ENCODE results near the gene ITGAL. TPM values are rescaled to one million over a fixed set of nuclear protein-coding genes. Genes with fewer than 3 reads are reported as not detected.
A peak's percentile ranks its signal among the peaks of the same experiment; 100 is the strongest.

ITGAL gene
- total RNA-seq, 1 donor from 2014 or later, result not detected

DNA sequence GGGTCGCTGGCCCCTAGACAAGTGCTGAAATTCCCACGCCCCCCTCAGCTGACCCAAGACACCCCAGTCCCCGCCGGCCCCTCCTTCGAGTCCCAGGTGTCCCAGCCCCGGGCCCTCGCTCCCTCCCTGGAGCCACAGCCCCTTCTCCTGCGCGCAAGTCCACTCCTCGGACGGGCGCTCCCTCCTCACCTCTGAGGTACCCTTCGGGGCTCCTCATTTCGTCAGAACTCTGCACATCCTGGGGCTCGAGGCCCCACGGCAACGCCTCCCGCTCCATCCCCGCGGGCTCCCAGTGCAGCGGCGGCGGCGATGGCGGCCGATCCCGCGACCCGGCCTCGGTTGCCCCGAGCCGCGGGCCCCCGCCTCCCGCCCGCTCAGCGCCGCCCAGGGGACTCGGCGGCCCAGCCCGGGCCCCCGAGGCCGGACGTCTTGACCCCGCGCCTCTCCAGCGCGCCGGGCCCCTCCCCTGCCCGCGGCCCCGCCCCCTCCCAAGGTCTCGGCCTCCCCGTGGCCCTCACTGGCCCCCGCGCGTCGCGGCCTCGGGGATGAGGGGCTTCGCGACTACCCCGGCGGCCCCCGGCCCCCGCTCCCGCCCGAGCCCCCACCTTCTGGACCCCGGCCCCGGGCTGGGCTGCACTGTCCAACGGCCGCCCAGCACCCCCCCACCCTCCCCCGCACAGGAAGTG lies 53.7 kb downstream of the ITGAL start, which contains the start of gene ZNF768:
Gene ZNF768, minus strand, starts transcription at position 430 of the 686 bp plus-strand sequence. Its CDS starts 153 bp downstream, at position 277.
- Mint-ChIP-seq H3K4me1 (ENCODE audit: low read depth) (peaks cover 23% of the 10 kb centered on the region), H3K27me3 (ENCODE audit: low read depth) (no peaks in the 10 kb centered on the region), H3K4me3 (ENCODE audit: unreplicated experiment) (peak within 1 kb of the TSS; percentile 78), H3K36me3 (ENCODE audit: low read depth) (peaks cover 2% of the 10 kb centered on the region), H3K9me3 (ENCODE audit: low read depth) (no peaks in the 10 kb centered on the region), H3K27ac (ENCODE audit: unreplicated experiment) (peak within 1 kb of the TSS; percentile 93)
- no peak for DNase-seq (ENCODE audit: low spot score)
- TF ChIP-seq, protein P1, sequence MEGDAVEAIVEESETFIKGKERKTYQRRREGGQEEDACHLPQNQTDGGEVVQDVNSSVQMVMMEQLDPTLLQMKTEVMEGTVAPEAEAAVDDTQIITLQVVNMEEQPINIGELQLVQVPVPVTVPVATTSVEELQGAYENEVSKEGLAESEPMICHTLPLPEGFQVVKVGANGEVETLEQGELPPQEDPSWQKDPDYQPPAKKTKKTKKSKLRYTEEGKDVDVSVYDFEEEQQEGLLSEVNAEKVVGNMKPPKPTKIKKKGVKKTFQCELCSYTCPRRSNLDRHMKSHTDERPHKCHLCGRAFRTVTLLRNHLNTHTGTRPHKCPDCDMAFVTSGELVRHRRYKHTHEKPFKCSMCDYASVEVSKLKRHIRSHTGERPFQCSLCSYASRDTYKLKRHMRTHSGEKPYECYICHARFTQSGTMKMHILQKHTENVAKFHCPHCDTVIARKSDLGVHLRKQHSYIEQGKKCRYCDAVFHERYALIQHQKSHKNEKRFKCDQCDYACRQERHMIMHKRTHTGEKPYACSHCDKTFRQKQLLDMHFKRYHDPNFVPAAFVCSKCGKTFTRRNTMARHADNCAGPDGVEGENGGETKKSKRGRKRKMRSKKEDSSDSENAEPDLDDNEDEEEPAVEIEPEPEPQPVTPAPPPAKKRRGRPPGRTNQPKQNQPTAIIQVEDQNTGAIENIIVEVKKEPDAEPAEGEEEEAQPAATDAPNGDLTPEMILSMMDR (IDR thresholded peaks at IDR 0.05), result no peak

DNA sequence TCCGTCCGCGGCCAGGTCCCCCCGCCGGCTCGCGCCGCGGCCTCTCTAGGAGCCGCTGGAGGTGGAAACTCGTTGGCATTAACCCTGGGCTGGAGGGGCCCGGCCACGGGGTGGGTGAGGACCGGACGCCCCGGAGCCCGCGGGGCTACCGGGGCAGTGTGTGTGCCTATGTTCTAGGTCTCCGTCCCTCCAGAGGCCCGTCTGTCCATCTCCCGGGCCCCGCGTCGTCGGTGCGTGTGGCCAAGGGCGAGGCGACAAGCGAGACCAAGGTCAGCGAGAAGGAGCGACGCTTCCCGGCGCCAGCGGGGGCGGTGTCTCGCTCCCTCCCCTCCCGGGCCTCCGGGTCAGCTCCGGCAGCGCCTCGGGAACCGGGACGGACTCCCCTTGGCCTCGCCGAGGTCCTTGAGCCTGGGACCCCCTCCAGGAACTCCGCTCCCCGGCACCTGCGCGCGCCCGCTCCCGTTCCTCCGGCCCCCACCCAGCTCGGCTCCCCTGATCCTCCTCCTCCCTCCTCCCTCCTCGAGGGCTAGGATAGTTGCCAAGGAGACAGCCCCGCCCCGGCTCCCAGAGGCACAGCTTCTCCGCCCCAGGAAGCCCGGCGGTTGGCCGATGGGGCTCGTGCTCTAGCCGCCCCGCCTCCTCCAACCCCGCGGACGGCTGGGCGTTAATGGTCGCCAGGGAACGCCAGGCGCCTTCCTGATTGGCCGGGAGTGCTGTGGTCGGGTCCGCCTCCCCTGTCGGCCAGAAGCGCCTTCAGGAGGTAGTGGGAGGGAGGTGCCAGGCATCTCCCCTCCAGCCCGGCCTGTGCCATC lies 54.5 kb downstream of the ITGAL start:
- TF ChIP-seq, protein P1 (IDR thresholded peaks at IDR 0.05), result peak; percentile 76
- Mint-ChIP-seq H3K4me3 (ENCODE audit: unreplicated experiment) (peak overlapping the region; percentile 67), H3K9me3 (ENCODE audit: low read depth) (no peaks in the 10 kb centered on the region), H3K4me1 (ENCODE audit: low read depth) (peaks cover 23% of the 10 kb centered on the region), H3K36me3 (ENCODE audit: low read depth) (peaks cover 2% of the 10 kb centered on the region), H3K27me3 (ENCODE audit: low read depth) (no peaks in the 10 kb centered on the region), H3K27ac (ENCODE audit: unreplicated experiment) (peak overlapping the region; percentile 93)
- peak; percentile 100 for DNase-seq (ENCODE audit: low spot score)

DNA sequence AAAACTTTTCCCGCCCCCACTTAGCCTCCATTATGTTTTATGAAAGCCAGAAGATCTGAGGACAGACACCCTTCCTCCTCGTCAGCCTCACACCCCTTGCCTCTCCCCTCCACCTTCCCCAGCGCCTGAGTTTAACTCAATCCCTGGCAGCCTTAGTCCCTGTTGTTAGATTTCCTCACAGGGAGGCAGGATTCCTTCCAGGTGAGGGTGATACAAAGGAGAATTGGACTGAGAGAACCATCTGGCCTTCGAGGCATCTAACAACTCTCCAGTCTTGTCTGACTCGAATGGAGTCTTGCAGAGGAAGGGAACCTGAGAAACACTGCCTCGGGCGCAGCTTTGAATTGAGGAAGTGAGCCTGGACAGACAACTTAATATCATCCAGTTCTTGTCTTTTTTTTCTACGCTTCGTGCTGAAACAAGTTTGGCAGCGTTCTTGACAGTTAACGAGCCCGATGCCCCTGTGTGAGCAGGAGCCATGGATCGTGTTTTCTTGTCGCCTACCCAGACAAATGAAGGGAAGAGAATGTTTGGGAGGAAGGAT lies 55.2 kb downstream of the ITGAL start:
- H3K36me3 Mint-ChIP-seq (ENCODE audit: low read depth), result peaks cover 2% of the 10 kb centered on the region
- H3K27ac Mint-ChIP-seq (ENCODE audit: unreplicated experiment), result peak overlapping the region; percentile 93
- H3K4me3 Mint-ChIP-seq (ENCODE audit: unreplicated experiment), result peak overlapping the region; percentile 67
- H3K4me1 Mint-ChIP-seq (ENCODE audit: low read depth), result peaks cover 23% of the 10 kb centered on the region
- DNase-seq (ENCODE audit: low spot score), result no peak
- no peaks in the 10 kb centered on the region for H3K9me3 Mint-ChIP-seq (ENCODE audit: low read depth)
- no peaks in the 10 kb centered on the region for H3K27me3 Mint-ChIP-seq (ENCODE audit: low read depth)
- TF ChIP-seq, protein P1 (IDR thresholded peaks at IDR 0.05), result no peak

DNA sequence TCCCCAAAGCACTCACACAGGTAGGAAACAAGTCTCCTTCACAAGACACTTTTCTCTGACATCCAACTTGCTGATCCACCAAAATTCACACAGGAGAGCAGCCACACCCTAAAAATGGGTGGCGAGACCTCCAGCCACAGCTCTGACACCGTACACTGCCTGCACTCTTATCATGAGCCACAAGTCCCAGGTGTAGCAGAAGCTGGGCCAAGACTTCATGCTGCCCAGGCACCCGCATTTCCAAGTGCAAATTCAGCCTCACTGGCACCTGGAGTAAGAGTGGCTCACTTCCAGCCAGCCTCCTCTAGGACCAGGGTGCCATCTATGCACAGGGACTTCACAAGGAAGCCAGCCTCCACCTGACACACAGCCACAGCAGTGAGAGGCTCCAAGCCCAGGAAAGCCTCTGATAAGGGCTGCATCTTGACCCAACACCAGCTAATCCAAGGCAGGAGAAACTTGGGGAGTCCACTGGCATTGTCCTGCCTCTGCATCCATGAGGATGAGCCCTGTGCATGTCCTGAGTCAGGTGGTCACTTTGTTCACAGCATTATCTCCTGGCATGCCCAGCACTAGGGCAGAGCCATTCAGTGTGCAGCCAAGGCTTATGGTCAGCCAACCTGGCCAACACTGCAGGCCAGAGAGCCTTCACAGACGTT lies 56.4 kb downstream of the ITGAL start:
- Mint-ChIP-seq H3K36me3 (ENCODE audit: low read depth) (peaks cover 2% of the 10 kb centered on the region), H3K4me1 (ENCODE audit: low read depth) (peaks cover 26% of the 10 kb centered on the region), H3K27me3 (ENCODE audit: low read depth) (no peaks in the 10 kb centered on the region), H3K27ac (ENCODE audit: unreplicated experiment) (peak overlapping the region; percentile 59), H3K4me3 (ENCODE audit: unreplicated experiment) (no peak overlapping the region), H3K9me3 (ENCODE audit: low read depth) (no peaks in the 10 kb centered on the region)
- no peak for DNase-seq (ENCODE audit: low spot score)
- TF ChIP-seq, protein P1 (IDR thresholded peaks at IDR 0.05), result no peak

Measured in chondrocyte (in vitro differentiated cells).